Glutamatergic neuron (in vitro differentiated cells): ENCODE measurements around the gene CDK6. TPM values are rescaled to one million over a fixed set of nuclear protein-coding genes. Genes with fewer than 3 reads are reported as not detected.

Experiments used
- DNase-seq: peaks from one replicate; pipeline ENCODE4 v3.0.0; 2022
- H3K27ac Mint-ChIP-seq: one replicate; pipeline ENCODE4 v1.8.0; 2020; ENCODE audit warnings: mild to moderate bottlenecking, mixed read lengths, inconsistent platforms; ENCODE audit not compliant: unreplicated experiment
- H3K27me3 Mint-ChIP-seq: one replicate; pipeline ENCODE4 v1.8.0; 2020; ENCODE audit warnings: mild to moderate bottlenecking, moderate library complexity, mixed read lengths, inconsistent platforms; ENCODE audit not compliant: unreplicated experiment
- H3K36me3 Mint-ChIP-seq: one replicate; pipeline ENCODE4 v1.8.0; 2020; ENCODE audit warnings: mild to moderate bottlenecking, mixed read lengths, inconsistent platforms; ENCODE audit not compliant: unreplicated experiment
- H3K4me1 Mint-ChIP-seq: one replicate; pipeline ENCODE4 v1.8.0; 2020; ENCODE audit warnings: mild to moderate bottlenecking, low read depth, mixed read lengths, inconsistent platforms; ENCODE audit not compliant: unreplicated experiment
- H3K4me3 Mint-ChIP-seq: one replicate; pipeline ENCODE4 v1.8.0; 2020; ENCODE audit warnings: mild to moderate bottlenecking, mixed read lengths, inconsistent platforms; ENCODE audit not compliant: unreplicated experiment
- H3K9me3 Mint-ChIP-seq: one replicate; pipeline ENCODE4 v1.8.0; 2020; ENCODE audit warnings: mild to moderate bottlenecking, moderate library complexity, mixed read lengths, inconsistent platforms; ENCODE audit not compliant: unreplicated experiment
- CTCF ChIP-seq: fragments of 200-600 bp; sonication (generic); IDR thresholded peaks from one replicate; pipeline ENCODE4 v1.5.0; 2021; ENCODE audit not compliant: partially characterized antibody, unreplicated experiment
- total RNA-seq: library from RNA; stranded (reverse); fragmentation: NEBNext Ultra II Directional; extraction: Animal tissue kit (Norgen Biotek cat#: 25700); gene quantifications from one replicate; pipeline ENCODE4 v1.2.1, GENCODE V29; 2021; ENCODE audit not compliant: unreplicated experiment

The CDK6 gene
- total RNA-seq, 1 donor from 2014 or later = 111 TPM

GRCh38 chr7:92808635-92809034, 27.7 kb downstream of the CDK6 start:
- no peak overlapping the region for H3K4me3 Mint-ChIP-seq
- TF ChIP-seq CTCF = no peak
- H3K36me3 Mint-ChIP-seq = no peaks in the 10 kb centered on the region
- peaks cover 14% of the 10 kb centered on the region for H3K4me1 Mint-ChIP-seq
- DNase-seq = no peak
- H3K9me3 Mint-ChIP-seq = peaks cover 2% of the 10 kb centered on the region
- H3K27me3 Mint-ChIP-seq = peaks cover 3% of the 10 kb centered on the region
- no peak overlapping the region for H3K27ac Mint-ChIP-seq

GRCh38 chr7:92808006-92808405, 28.4 kb downstream of the CDK6 start:
- H3K4me3 Mint-ChIP-seq = no peak overlapping the region
- H3K36me3 Mint-ChIP-seq = peaks cover 3% of the 10 kb centered on the region
- no peak for TF ChIP-seq CTCF
- H3K4me1 Mint-ChIP-seq = peaks cover 14% of the 10 kb centered on the region
- H3K27ac Mint-ChIP-seq = peak overlapping the region; percentile 19
- peaks cover 2% of the 10 kb centered on the region for H3K9me3 Mint-ChIP-seq
- peaks cover 3% of the 10 kb centered on the region for H3K27me3 Mint-ChIP-seq
- no peak for DNase-seq

GRCh38 chr7:92806496-92806895, 29.9 kb downstream of the CDK6 start:
- Mint-ChIP-seq H3K27ac (no peak overlapping the region), H3K36me3 (peaks cover 3% of the 10 kb centered on the region), H3K9me3 (peaks cover 2% of the 10 kb centered on the region), H3K4me1 (peaks cover 14% of the 10 kb centered on the region), H3K27me3 (peaks cover 3% of the 10 kb centered on the region), H3K4me3 (no peak overlapping the region)
- no peak for DNase-seq
- no peak for TF ChIP-seq CTCF

GRCh38 chr7:92802406-92802805, 34.0 kb downstream of the CDK6 start:
- H3K27ac Mint-ChIP-seq = no peak overlapping the region
- peaks cover under 1% of the 10 kb centered on the region for H3K4me1 Mint-ChIP-seq
- H3K4me3 Mint-ChIP-seq = no peak overlapping the region
- peaks cover 3% of the 10 kb centered on the region for H3K27me3 Mint-ChIP-seq
- peaks cover 3% of the 10 kb centered on the region for H3K36me3 Mint-ChIP-seq
- no peak for TF ChIP-seq CTCF
- H3K9me3 Mint-ChIP-seq = no peaks in the 10 kb centered on the region
- no peak for DNase-seq

GRCh38 chr7:92799446-92800211, 36.7 kb downstream of the CDK6 start:
- Mint-ChIP-seq H3K36me3 (peaks cover 3% of the 10 kb centered on the region), H3K4me3 (no peak overlapping the region), H3K4me1 (peaks cover 10% of the 10 kb centered on the region), H3K27ac (no peak overlapping the region), H3K9me3 (no peaks in the 10 kb centered on the region), H3K27me3 (no peaks in the 10 kb centered on the region)
- TF ChIP-seq CTCF = no peak
- DNase-seq = no peak
